ENCODE measurements around the gene OTOP3.

GRCh38 chr17:74903034-74903433, 32.7 kb upstream of the OTOP3 start:
- no peak for TF ChIP-seq CTCF (IDR thresholded peaks at IDR 0.05)
- TF ChIP-seq ZFX (IDR thresholded peaks at IDR 0.05; ENCODE audit: borderline replicate concordance), result no peak
